HEK293 (cell line): ENCODE data around the gene THAP11.

Source experiments
- CTCF ChIP-seq: fragments of 450-650 bp; formaldehyde crosslinking; IDR thresholded peaks from 2 replicates; pipeline ENCODE4 v1.5.1; 2016; ENCODE audit warnings: missing biosample characterization, missing genetic modification characterization
- KLF10 ChIP-seq: fragments of 450-650 bp; IDR thresholded peaks from 2 replicates; pipeline ENCODE4 v1.5.1; 2018; ENCODE audit warnings: missing biosample characterization, mild to moderate bottlenecking, missing genetic modification characterization
- OSR2 ChIP-seq: fragments of 450-650 bp; formaldehyde crosslinking; IDR thresholded peaks from 2 replicates; pipeline ENCODE4 v1.5.1; 2016; ENCODE audit warnings: missing biosample characterization, missing genetic modification characterization
- ZFP3 ChIP-seq: fragments of 450-650 bp; formaldehyde crosslinking; IDR thresholded peaks from 2 replicates; pipeline ENCODE4 v1.5.1; 2016; ENCODE audit warnings: low read depth, missing biosample characterization, missing genetic modification characterization
- ZNF10 ChIP-seq: fragments of 450-650 bp; formaldehyde crosslinking; IDR thresholded peaks from 2 replicates; pipeline ENCODE4 v1.5.1; 2017; ENCODE audit warnings: missing biosample characterization, missing genetic modification characterization
- ZNF121 ChIP-seq: fragments of 450-650 bp; formaldehyde crosslinking; IDR thresholded peaks from 2 replicates; pipeline ENCODE4 v1.5.1; 2016; ENCODE audit warnings: missing biosample characterization, missing genetic modification characterization
- ZNF133 ChIP-seq: fragments of 450-650 bp; formaldehyde crosslinking; IDR thresholded peaks from 2 replicates; pipeline ENCODE4 v1.5.1; 2016; ENCODE audit warnings: missing biosample characterization, missing genetic modification characterization
- ZNF350 ChIP-seq: fragments of 450-650 bp; formaldehyde crosslinking; IDR thresholded peaks from 2 replicates; pipeline ENCODE4 v1.5.0; 2017; ENCODE audit warnings: missing biosample characterization, mild to moderate bottlenecking, missing genetic modification characterization
- ZNF362 ChIP-seq: fragments of 450-650 bp; formaldehyde crosslinking; IDR thresholded peaks from 2 replicates; pipeline ENCODE4 v1.5.1; 2016; ENCODE audit warnings: missing biosample characterization, missing genetic modification characterization
- ZNF792 ChIP-seq: fragments of 450-650 bp; formaldehyde crosslinking; IDR thresholded peaks from 2 replicates; pipeline ENCODE4 v1.5.1; 2016; ENCODE audit warnings: missing biosample characterization, missing genetic modification characterization

GRCh38 chr16:67857547-67858233, 15.6 kb downstream of the THAP11 start:
- TF ChIP-seq ZNF133 (tag by site-specific recombination) = no peak
- TF ChIP-seq CTCF (tag by site-specific recombination) = no peak
- no peak for TF ChIP-seq ZNF350
- TF ChIP-seq ZNF792 = no peak
- TF ChIP-seq ZNF362 (tag by site-specific recombination) = no peak
- TF ChIP-seq ZNF10 = no peak
- TF ChIP-seq KLF10 (tag by site-specific recombination) = no peak
- TF ChIP-seq ZNF121 (tag by site-specific recombination) = no peak
- TF ChIP-seq ZFP3 = no peak
- no peak for TF ChIP-seq OSR2 (tag by site-specific recombination)
